Measurements from ENCODE around the gene CSMD2. TPM values are rescaled to one million over a fixed set of nuclear protein-coding genes. Genes with fewer than 3 reads are reported as not detected.

The CSMD2 gene
- total and polyA plus RNA-seq, 2 experiments from 2014 or later = 5.3 to 16.6 TPM

DNA sequence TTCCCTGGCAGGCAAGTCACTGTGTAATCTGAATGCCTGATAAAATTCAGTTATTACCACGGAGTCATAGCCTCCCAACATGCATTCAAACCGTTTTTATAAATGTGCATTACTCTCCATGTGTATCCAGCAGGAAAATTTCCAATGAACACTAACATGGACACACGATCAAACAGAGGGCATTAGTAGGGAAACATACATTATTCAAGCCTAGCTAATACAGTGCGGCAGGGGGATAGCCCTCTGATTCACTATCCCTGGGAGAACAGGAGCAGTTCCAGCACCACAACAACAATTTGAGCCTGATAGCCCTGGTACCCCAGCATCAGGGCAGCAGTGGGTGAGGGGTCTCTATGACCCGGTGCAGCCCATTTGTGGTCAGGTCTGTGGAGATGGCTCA is 337.0 kb downstream of the CSMD2 start:
- Histone ChIP-seq H3F3A (replicated peaks; ENCODE audit: low read depth) (no peaks in the 10 kb centered on the region), H3K79me2 (replicated peaks; ENCODE audit: insufficient read depth) (no peaks in the 10 kb centered on the region), H3K4me2 (no peak overlapping the region), H3K27me3 (ENCODE audit: insufficient read depth) (no peaks in the 10 kb centered on the region), H3K9me2 (ENCODE audit: insufficient read depth) (0 out of 2 replicates have a peak, but pooled peaks cover 4% of the 10 kb centered on the region), H3K4me3 (no peak overlapping the region), H2AFZ (no peak overlapping the region), H3K36me3 (ENCODE audit: insufficient read depth) (no peaks in the 10 kb centered on the region; the same call in 1 of the 2 replicates), H3K4me1 (ENCODE audit: insufficient read depth) (no peaks in the 10 kb centered on the region), H3K27ac (ENCODE audit: low read depth) (no peak overlapping the region), H4K20me1 (replicated peaks; ENCODE audit: insufficient read depth) (no peaks in the 10 kb centered on the region)
- Mint-ChIP-seq H3K9me3 (peaks cover 51% of the 10 kb centered on the region), H3K36me3 (ENCODE audit: low read depth) (peaks cover 53% of the 10 kb centered on the region), H3K4me1 (no peaks in the 10 kb centered on the region), H3K27ac (no peak overlapping the region), H3K4me3 (no peak overlapping the region), H3K27me3 (ENCODE audit: insufficient read depth, low read depth, poor library complexity) (peaks cover 2% of the 10 kb centered on the region)
- DNase-seq (ENCODE audit: low spot score) (no peak), ATAC-seq (no peak)
- TF ChIP-seq, protein P1, sequence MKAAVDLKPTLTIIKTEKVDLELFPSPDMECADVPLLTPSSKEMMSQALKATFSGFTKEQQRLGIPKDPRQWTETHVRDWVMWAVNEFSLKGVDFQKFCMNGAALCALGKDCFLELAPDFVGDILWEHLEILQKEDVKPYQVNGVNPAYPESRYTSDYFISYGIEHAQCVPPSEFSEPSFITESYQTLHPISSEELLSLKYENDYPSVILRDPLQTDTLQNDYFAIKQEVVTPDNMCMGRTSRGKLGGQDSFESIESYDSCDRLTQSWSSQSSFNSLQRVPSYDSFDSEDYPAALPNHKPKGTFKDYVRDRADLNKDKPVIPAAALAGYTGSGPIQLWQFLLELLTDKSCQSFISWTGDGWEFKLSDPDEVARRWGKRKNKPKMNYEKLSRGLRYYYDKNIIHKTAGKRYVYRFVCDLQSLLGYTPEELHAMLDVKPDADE (IDR thresholded peaks at IDR 0.05) = no peak
- no peak for TF ChIP-seq NANOG (IDR thresholded peaks at IDR 0.05; ENCODE audit: borderline replicate concordance)
- TF ChIP-seq CREB1 (CRISPR knock-in tag; IDR thresholded peaks at IDR 0.05; ENCODE audit: low read depth) = no peak

DNA sequence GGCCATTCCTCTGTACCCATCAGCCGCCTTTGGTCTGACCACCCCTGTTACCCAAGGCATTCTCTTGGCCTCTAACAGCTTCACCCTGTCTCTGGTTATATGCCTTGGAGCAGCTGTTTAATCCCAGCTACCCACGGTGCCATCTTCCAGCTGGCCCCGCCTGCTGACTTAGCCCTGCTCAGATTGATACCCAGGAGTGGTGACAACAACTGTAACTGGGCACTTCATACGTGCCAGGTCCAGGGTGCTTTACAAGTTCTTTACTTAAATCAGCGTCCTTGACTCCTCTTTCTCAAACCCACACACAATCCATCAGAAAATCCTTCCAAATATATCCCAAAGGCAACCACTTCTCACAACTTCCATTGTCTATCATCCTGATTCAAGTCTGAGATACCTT is 338.3 kb downstream of the CSMD2 start:
- Histone ChIP-seq H3K79me2 (replicated peaks; ENCODE audit: insufficient read depth) (no peaks in the 10 kb centered on the region), H3K27me3 (ENCODE audit: insufficient read depth) (no peaks in the 10 kb centered on the region), H3K4me1 (ENCODE audit: insufficient read depth) (no peaks in the 10 kb centered on the region), H3K27ac (ENCODE audit: low read depth) (no peak overlapping the region), H3K4me3 (no peak overlapping the region), H3F3A (replicated peaks; ENCODE audit: low read depth) (no peaks in the 10 kb centered on the region), H4K20me1 (replicated peaks; ENCODE audit: insufficient read depth) (no peaks in the 10 kb centered on the region), H3K36me3 (ENCODE audit: insufficient read depth) (no peaks in the 10 kb centered on the region; the same call in 1 of the 2 replicates), H2AFZ (no peak overlapping the region), H3K4me2 (no peak overlapping the region), H3K9me2 (ENCODE audit: insufficient read depth) (0 out of 2 replicates have a peak, but pooled peaks cover 4% of the 10 kb centered on the region)
- DNase-seq (ENCODE audit: low spot score) = no peak
- Mint-ChIP-seq H3K9me3 (peaks cover 45% of the 10 kb centered on the region), H3K27me3 (ENCODE audit: insufficient read depth, low read depth, poor library complexity) (peaks cover 2% of the 10 kb centered on the region), H3K36me3 (ENCODE audit: low read depth) (peaks cover 54% of the 10 kb centered on the region), H3K4me1 (no peaks in the 10 kb centered on the region; the same call in 2 of the 3 replicates), H3K27ac (no peak overlapping the region), H3K4me3 (no peak overlapping the region)
- no peak for TF ChIP-seq EZH2 (IDR thresholded peaks at IDR 0.05; ENCODE audit: low read depth, unreplicated experiment)
- ATAC-seq = no peak

DNA sequence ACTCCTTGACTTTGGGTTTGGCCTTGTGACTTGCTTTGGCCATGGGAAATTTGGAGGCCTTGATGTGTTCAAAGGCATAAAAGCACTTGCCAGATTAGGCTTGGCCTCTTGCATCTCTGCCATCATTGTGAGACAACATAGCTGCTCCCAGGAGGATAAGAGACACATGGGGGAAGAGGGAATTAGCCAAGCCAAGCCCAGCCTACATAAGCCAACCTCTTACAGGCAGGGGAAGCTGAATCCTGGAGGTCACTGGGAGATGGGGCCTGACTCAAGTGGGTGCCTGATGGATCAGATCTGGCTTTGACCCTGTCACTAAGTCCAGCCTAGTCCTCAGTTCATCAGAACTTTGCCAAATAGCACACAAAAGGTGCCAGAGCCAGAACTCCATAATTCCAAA is 338.7 kb downstream of the CSMD2 start:
- Histone ChIP-seq H3K4me1 (ENCODE audit: insufficient read depth) (no peaks in the 10 kb centered on the region), H3K27me3 (ENCODE audit: insufficient read depth) (no peaks in the 10 kb centered on the region), H3K9me2 (ENCODE audit: insufficient read depth) (0 out of 2 replicates have a peak, but pooled peaks cover 4% of the 10 kb centered on the region), H3K36me3 (ENCODE audit: insufficient read depth) (no peaks in the 10 kb centered on the region; the same call in 1 of the 2 replicates), H3F3A (replicated peaks; ENCODE audit: low read depth) (no peaks in the 10 kb centered on the region), H4K20me1 (replicated peaks; ENCODE audit: insufficient read depth) (no peaks in the 10 kb centered on the region), H3K4me3 (no peak overlapping the region), H3K4me2 (no peak overlapping the region), H3K27ac (ENCODE audit: low read depth) (no peak overlapping the region), H2AFZ (no peak overlapping the region), H3K79me2 (replicated peaks; ENCODE audit: insufficient read depth) (no peaks in the 10 kb centered on the region)
- DNase-seq (ENCODE audit: low spot score) = no peak
- H3K9me3 Mint-ChIP-seq = peaks cover 42% of the 10 kb centered on the region
- peaks cover 55% of the 10 kb centered on the region for H3K36me3 Mint-ChIP-seq (ENCODE audit: low read depth)
- H3K27ac Mint-ChIP-seq = no peak overlapping the region
- H3K27me3 Mint-ChIP-seq (ENCODE audit: insufficient read depth, low read depth, poor library complexity) = peaks cover 2% of the 10 kb centered on the region
- no peak overlapping the region for H3K4me3 Mint-ChIP-seq
- no peak for ATAC-seq
- H3K4me1 Mint-ChIP-seq = no peaks in the 10 kb centered on the region; the same call in 2 of the 3 replicates
- TF ChIP-seq, protein P2, sequence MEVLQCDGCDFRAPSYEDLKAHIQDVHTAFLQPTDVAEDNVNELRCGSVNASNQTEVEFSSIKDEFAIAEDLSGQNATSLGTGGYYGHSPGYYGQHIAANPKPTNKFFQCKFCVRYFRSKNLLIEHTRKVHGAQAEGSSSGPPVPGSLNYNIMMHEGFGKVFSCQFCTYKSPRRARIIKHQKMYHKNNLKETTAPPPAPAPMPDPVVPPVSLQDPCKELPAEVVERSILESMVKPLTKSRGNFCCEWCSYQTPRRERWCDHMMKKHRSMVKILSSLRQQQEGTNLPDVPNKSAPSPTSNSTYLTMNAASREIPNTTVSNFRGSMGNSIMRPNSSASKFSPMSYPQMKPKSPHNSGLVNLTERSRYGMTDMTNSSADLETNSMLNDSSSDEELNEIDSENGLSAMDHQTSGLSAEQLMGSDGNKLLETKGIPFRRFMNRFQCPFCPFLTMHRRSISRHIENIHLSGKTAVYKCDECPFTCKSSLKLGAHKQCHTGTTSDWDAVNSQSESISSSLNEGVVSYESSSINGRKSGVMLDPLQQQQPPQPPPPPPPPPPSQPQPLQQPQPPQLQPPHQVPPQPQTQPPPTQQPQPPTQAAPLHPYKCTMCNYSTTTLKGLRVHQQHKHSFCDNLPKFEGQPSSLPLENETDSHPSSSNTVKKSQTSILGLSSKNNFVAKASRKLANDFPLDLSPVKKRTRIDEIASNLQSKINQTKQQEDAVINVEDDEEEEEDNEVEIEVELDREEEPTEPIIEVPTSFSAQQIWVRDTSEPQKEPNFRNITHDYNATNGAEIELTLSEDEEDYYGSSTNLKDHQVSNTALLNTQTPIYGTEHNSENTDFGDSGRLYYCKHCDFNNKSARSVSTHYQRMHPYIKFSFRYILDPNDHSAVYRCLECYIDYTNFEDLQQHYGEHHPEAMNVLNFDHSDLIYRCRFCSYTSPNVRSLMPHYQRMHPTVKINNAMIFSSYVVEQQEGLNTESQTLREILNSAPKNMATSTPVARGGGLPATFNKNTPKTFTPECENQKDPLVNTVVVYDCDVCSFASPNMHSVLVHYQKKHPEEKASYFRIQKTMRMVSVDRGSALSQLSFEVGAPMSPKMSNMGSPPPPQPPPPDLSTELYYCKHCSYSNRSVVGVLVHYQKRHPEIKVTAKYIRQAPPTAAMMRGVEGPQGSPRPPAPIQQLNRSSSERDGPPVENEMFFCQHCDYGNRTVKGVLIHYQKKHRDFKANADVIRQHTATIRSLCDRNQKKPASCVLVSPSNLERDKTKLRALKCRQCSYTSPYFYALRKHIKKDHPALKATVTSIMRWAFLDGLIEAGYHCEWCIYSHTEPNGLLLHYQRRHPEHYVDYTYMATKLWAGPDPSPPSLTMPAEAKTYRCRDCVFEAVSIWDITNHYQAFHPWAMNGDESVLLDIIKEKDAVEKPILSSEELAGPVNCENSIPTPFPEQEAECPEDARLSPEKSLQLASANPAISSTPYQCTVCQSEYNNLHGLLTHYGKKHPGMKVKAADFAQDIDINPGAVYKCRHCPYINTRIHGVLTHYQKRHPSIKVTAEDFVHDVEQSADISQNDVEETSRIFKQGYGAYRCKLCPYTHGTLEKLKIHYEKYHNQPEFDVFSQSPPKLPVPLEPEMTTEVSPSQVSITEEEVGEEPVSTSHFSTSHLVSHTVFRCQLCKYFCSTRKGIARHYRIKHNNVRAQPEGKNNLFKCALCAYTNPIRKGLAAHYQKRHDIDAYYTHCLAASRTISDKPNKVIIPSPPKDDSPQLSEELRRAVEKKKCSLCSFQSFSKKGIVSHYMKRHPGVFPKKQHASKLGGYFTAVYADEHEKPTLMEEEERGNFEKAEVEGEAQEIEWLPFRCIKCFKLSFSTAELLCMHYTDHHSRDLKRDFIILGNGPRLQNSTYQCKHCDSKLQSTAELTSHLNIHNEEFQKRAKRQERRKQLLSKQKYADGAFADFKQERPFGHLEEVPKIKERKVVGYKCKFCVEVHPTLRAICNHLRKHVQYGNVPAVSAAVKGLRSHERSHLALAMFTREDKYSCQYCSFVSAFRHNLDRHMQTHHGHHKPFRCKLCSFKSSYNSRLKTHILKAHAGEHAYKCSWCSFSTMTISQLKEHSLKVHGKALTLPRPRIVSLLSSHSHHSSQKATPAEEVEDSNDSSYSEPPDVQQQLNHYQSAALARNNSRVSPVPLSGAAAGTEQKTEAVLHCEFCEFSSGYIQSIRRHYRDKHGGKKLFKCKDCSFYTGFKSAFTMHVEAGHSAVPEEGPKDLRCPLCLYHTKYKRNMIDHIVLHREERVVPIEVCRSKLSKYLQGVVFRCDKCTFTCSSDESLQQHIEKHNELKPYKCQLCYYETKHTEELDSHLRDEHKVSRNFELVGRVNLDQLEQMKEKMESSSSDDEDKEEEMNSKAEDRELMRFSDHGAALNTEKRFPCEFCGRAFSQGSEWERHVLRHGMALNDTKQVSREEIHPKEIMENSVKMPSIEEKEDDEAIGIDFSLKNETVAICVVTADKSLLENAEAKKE (CRISPR knock-in tag; IDR thresholded peaks at IDR 0.05) = no peak
- TF ChIP-seq POLR2AphosphoS5 (IDR thresholded peaks at IDR 0.05; ENCODE audit: low read depth) = no peak
